SH-SY5Y (cell line): ENCODE data around the gene IFNL4.

Experiments
- GATA2 ChIP-seq: IDR thresholded peaks from 2 replicates; pipeline ENCODE4 v1.6.1; 2011; ENCODE audit warnings: mild to moderate bottlenecking, low read depth, low read length
- GATA3 ChIP-seq: IDR thresholded peaks from 2 replicates; pipeline ENCODE4 v1.6.1; 2011; ENCODE audit warnings: low read depth, mild to moderate bottlenecking, low read length, moderate library complexity

DNA sequence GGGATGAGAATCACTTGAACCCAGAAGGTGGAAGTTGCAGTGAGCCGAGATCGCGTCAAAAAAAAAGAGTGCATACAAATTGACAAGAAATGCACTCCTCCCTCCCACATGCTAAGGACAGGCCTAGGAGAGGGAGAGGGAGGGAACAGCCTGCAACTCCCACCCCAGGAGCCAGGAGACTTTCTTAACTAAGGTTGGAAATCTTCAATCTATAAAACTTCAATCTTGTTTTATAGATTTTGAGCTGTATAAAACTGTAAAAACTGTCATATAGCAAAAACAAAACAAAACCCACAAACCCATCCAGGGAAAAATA, 43.2 kb downstream of the IFNL4 start:
- no peak for TF ChIP-seq GATA2
- no peak for TF ChIP-seq GATA3
